ENCODE results near the gene CAMKV. TPM values are rescaled to one million over a fixed set of nuclear protein-coding genes. Genes with fewer than 3 reads are reported as not detected.

Gene CAMKV
- total and polyA plus RNA-seq, 7 donors = 0.09 TPM; not detected in 6

DNA sequence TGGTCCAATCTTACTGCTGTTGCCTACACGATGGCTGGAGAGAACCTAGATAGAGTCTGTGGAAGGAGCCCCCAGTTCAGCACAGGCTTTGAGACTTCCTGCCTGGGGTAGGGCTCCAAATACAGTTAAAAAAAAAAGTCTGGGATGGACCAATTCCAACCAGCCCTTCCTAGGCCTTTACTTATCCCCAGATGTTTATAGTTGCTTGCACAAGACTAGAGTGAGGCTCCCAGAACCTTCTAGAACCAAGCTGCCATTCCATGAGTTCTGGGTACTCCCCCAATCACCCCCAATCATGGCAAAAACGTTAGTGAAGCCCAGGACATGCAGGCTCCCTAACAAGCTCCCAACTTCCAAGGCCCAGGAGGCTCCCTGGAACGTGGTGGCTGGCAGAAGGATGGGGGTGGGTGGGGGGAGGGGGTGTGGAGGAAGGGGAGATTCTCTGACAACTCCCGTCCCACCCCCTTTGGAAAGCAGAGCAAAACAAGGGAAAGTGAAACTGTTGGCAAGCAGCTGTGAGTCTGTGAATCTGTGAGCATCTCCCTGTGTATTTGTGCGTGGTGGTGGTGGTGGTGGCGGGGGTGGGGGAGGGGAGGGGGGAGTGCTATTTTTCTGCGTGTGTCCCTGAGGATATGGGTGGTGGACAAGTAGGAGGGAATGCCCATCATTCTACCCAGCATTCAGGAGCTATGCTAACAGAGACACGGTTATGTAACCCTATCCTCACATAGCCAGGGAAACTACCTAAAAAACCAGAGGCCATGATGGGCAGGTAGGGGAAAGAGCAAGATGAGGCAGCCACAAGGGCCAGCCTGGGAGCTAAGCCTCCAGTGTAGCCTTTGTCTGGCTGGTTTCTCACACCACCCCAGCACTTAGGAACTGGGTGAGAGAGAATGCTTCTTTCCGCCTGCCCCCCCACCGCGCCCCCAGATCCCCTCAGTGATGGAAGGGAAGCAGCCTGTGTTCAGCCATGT lies 31.9 kb upstream of the CAMKV start:
- Histone ChIP-seq H3K4me1 (peaks cover 12% of the 10 kb centered on the region), H3K4me3 (no peak overlapping the region), H3K36me3 (ENCODE audit: insufficient read depth in 1 of 2, low read depth in 1 of 2) (no peaks in the 10 kb centered on the region), H3K27me3 (ENCODE audit: insufficient read depth in 3 of 3, low read length in 2 of 3) (no peaks in the 10 kb centered on the region), H3K9me3 (no peaks in the 10 kb centered on the region), H3K27ac (peak overlapping the region; percentile 10)
- DNase-seq (no peak), ATAC-seq (no peak)
- TF ChIP-seq, protein P1, sequence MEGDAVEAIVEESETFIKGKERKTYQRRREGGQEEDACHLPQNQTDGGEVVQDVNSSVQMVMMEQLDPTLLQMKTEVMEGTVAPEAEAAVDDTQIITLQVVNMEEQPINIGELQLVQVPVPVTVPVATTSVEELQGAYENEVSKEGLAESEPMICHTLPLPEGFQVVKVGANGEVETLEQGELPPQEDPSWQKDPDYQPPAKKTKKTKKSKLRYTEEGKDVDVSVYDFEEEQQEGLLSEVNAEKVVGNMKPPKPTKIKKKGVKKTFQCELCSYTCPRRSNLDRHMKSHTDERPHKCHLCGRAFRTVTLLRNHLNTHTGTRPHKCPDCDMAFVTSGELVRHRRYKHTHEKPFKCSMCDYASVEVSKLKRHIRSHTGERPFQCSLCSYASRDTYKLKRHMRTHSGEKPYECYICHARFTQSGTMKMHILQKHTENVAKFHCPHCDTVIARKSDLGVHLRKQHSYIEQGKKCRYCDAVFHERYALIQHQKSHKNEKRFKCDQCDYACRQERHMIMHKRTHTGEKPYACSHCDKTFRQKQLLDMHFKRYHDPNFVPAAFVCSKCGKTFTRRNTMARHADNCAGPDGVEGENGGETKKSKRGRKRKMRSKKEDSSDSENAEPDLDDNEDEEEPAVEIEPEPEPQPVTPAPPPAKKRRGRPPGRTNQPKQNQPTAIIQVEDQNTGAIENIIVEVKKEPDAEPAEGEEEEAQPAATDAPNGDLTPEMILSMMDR (IDR thresholded peaks at IDR 0.05) = no peak
- intact Hi-C loops (cut with DNase I) = no loop called here
- WGBS, 3 donors = 53 to 64% (median 60%) methylated on average over 10 to 11 of the region's 11 CpGs

DNA sequence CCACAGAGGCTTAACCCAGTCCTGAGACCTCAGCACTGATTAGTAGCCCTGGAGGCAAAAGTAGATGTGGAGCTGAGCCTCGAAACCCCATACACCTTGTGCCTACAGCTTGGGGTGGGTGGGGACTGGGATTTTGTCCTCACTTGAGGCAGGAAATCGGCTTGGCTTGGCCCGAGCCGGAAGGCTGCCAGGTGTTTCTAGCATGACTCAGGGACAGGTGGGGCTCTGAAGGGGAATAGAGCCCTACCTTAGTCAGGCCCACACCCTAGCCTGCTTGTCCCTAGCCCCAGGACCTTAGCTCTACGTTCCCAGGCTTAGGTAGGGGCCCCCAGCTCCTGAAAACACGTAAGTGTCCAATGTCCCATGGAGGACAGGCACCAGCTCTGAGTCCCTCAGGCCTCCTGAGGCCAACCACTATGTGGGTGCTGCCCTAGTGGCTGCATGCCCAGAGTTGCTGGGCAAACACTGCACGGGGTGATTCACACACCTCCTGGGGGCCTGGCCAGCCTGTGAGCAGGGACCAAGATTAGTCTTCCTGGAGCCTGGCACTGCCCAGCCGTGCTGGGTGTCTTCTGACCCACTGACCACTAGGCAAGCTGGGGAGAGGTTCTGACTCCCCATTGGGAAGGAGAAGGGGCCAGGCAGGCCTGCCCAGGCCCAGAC lies 30.9 kb upstream of the CAMKV start:
- TF ChIP-seq, protein P1 (IDR thresholded peaks at IDR 0.05) = no peak
- Histone ChIP-seq H3K27me3 (ENCODE audit: insufficient read depth in 3 of 3, low read length in 2 of 3) (no peaks in the 10 kb centered on the region), H3K27ac (peak overlapping the region; percentile 10), H3K36me3 (ENCODE audit: insufficient read depth in 1 of 2, low read depth in 1 of 2) (no peaks in the 10 kb centered on the region), H3K9me3 (no peaks in the 10 kb centered on the region), H3K4me1 (peaks cover 6% of the 10 kb centered on the region), H3K4me3 (no peak overlapping the region)
- WGBS, 3 donors = 48 to 68% (median 59%) methylated on average over 8 of the region's 8 CpGs
- intact Hi-C loops (cut with DNase I) = no loop called here
- DNase-seq = peak; percentile 71 to 82
- ATAC-seq = peak; percentile 77 to 93 (median 88)

DNA sequence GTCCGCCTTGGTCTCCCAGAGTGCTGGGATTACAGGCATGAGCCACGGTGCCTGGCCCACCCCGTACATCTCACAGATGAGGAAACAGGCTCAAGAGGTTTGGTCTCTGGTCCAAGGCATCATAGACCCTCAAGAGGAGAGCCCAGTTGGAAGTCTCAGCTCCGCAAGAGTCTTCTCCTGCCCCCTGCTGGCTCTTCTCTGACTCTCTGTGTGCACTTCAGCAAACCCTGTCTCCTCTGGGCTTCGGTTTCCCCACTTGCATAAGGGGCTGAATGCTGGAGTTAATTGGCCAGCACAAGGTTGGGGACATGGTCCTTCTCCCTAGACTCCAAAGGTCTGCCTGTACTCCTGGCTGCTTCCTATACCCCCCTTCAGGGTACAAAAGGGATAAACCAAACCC lies 30.1 kb upstream of the CAMKV start:
- ATAC-seq = no peak
- intact Hi-C loops (cut with DNase I) = no loop called here
- H3K27me3 ChIP-seq (ENCODE audit: insufficient read depth in 3 of 3, low read length in 2 of 3) = no peaks in the 10 kb centered on the region
- no peak for DNase-seq
- TF ChIP-seq, protein P1 (IDR thresholded peaks at IDR 0.05) = peak; percentile 16
- H3K4me1 ChIP-seq = peaks cover 5% of the 10 kb centered on the region
- H3K9me3 ChIP-seq = no peaks in the 10 kb centered on the region
- no peaks in the 10 kb centered on the region for H3K36me3 ChIP-seq (ENCODE audit: insufficient read depth in 1 of 2, low read depth in 1 of 2)
- no peak overlapping the region for H3K27ac ChIP-seq
- H3K4me3 ChIP-seq = no peak overlapping the region
- WGBS, 3 donors = 60 to 77% (median 73%) methylated on average over 5 of the region's 5 CpGs

DNA sequence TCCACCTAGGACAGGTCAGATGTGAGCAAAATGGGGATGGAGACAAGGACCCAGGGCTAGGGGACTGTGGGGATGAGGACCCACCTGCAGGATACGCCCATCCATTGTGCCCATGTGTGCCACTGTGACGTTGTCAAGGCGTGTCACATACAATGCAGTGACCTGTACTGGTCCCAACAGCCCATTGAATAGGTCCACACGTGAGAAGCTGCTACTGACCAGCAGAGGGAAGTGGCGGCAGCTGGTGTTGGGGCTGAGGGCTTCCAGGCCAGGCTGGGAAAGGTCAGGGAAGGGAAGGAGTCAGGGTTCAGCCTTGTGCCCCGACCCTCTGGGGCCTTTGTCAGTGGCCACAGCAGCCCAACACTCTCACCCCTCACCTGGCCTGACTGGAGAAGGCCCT lies 29.3 kb upstream of the CAMKV start:
- ATAC-seq (no peak), DNase-seq (no peak)
- TF ChIP-seq, protein P1 (IDR thresholded peaks at IDR 0.05) = no peak
- H3K4me3 ChIP-seq = no peak overlapping the region
- 79 to 84% (median 82%) methylated on average over 6 of the region's 6 CpGs for WGBS, 3 donors
- H3K4me1 ChIP-seq = peaks cover 5% of the 10 kb centered on the region
- intact Hi-C loops (cut with DNase I) = no loop called here
- H3K27ac ChIP-seq = no peak overlapping the region
- no peaks in the 10 kb centered on the region for H3K9me3 ChIP-seq
- no peaks in the 10 kb centered on the region for H3K27me3 ChIP-seq (ENCODE audit: insufficient read depth in 3 of 3, low read length in 2 of 3)
- no peaks in the 10 kb centered on the region for H3K36me3 ChIP-seq (ENCODE audit: insufficient read depth in 1 of 2, low read depth in 1 of 2)
